HG03442 (cell line): ENCODE results near the gene SMIM38.

Source experiments
- ATAC-seq: cut with Tn5 transposase; IDR thresholded peaks from one replicate; pipeline ENCODE4 v1.9.1; 2021; ENCODE audit warnings: mild to moderate bottlenecking, moderate library complexity; ENCODE audit not compliant: unreplicated experiment

Gene SMIM38

GRCh38 chr11:69155302-69156234 is at the start of gene SMIM38:
Gene SMIM38 (plus strand): TSS chr11:69155935. CDS start chr11:69157847, 1,912 bp downstream.
- ATAC-seq = no peak

GRCh38 chr11:69106031-69106811 is 49.5 kb upstream of the SMIM38 start:
- ATAC-seq = no peak

GRCh38 chr11:69107413-69107812 is 48.3 kb upstream of the SMIM38 start:
- no peak for ATAC-seq

GRCh38 chr11:69108030-69108429 is 47.7 kb upstream of the SMIM38 start:
- ATAC-seq = no peak

- no peak for ATAC-seq
Observed at GRCh38 chr11:69108559-69108958, 47.2 kb upstream of the SMIM38 start.

GRCh38 chr11:69109101-69109500 is 46.6 kb upstream of the SMIM38 start:
- ATAC-seq = no peak

GRCh38 chr11:69110451-69110850 is 45.3 kb upstream of the SMIM38 start:
- ATAC-seq = no peak

- no peak for ATAC-seq
Observed at GRCh38 chr11:69111624-69112542, 43.9 kb upstream of the SMIM38 start.

- no peak for ATAC-seq
Observed at GRCh38 chr11:69113226-69113625, 42.5 kb upstream of the SMIM38 start.

- ATAC-seq = no peak
Observed at GRCh38 chr11:69113646-69114340, 41.9 kb upstream of the SMIM38 start.

- no peak for ATAC-seq
Observed at GRCh38 chr11:69114362-69114761, 41.4 kb upstream of the SMIM38 start.

- ATAC-seq = no peak
Observed at GRCh38 chr11:69114811-69115523, 40.8 kb upstream of the SMIM38 start.

- ATAC-seq = no peak
Observed at GRCh38 chr11:69115586-69116560, 39.9 kb upstream of the SMIM38 start.

GRCh38 chr11:69116671-69117070 is 39.1 kb upstream of the SMIM38 start:
- ATAC-seq = no peak

- no peak for ATAC-seq
Observed at GRCh38 chr11:69119190-69119589, 36.5 kb upstream of the SMIM38 start.

GRCh38 chr11:69120096-69120875 is 35.4 kb upstream of the SMIM38 start:
- no peak for ATAC-seq

- no peak for ATAC-seq
Observed at GRCh38 chr11:69121021-69121420, 34.7 kb upstream of the SMIM38 start.
